HG03571 (cell line): ENCODE measurements around the gene SEPSECS.
"Not testable (repeated sequence)": the region's sequence is repeated elsewhere in the genome, so short reads cannot be mapped to it uniquely, and the experiment has no call there.

Experiments used
- ATAC-seq: cut with Tn5 transposase; IDR thresholded peaks from one replicate; pipeline ENCODE4 v1.9.1; 2021; ENCODE audit not compliant: unreplicated experiment

Gene SEPSECS

DNA sequence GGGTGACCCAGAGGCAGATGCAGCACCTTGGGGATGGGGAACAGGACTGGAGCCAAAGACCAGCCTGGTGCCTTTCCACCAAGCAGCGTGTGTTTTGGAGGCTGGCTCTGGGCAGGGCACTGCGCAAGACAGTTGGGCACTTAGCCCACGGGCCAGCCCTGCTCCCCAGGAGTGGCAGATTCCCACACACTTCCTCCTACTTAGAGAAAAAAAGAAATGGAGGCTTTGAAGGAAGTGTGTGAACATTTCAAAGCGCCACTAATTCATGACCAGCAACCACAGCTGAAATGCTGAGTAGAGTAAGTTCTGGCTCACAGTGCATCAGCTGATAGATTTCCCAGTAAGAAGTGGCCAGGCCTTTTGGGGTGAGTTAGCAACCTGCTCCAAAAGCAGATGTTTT is 74.6 kb downstream of the SEPSECS start:
- no peak for ATAC-seq

DNA sequence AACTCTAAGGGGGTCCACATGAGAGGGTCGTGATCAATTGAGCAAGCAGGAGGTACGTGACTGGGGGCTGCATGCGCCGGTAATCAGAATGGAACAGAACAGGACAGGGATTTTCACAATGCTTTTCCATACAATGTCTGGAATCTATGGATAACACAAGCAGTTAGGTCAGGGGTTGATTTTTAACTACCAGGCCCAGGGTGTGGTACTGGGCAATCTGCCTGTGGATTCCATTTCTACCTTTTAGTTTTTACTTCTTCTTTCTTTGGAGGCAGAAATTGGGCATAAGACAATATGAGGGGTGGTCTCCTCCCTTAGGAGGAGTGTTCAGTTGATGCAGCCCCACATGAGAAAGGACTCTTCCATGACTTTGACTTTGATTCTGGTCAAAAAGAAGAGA is 76.8 kb downstream of the SEPSECS start:
- not testable (repeated sequence) for ATAC-seq

- ATAC-seq: no peak
Observed at GRCh38 chr4:25081866-25082471, 78.3 kb downstream of the SEPSECS start.

DNA sequence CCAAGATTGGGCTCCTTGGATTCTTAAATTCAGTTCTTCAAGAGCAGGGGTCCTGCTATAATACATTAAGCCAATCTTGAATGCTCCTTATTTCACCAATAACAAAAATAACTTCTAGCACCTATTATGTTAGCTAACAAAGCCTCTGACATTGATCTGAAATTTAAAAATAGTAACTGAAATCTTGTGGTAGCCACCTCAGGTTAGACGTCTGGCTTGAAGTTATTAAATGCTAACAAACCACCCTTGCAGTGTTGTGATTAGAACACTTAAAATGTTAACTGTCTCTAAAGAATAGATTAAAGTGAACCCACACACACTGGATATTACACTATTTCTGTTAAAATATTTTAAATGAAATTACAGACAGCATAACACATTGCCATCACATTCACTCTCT is 79.7 kb downstream of the SEPSECS start:
- no peak for ATAC-seq

DNA sequence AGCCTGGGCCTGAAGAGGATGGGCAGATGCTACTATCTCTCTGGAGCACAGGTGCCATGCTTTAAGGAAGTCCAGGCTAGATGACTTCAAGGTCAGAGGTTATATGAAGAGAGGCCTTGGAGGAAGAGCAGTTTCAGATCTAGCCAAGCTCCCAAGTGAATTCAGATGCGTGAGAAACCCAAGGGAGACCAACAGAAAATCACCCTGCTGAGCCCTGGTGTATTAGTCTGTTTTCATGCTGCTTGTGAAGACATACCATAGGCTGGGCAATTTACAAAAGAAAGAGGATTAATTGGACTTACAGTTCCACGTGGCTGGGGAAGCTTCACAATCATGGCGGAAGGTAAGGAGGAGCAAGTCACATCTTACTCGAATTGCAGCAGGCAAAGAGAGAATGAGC is 81.7 kb downstream of the SEPSECS start:
- no peak for ATAC-seq

GRCh38 chr4:25076625-25077398 is 83.4 kb downstream of the SEPSECS start:
- ATAC-seq: no peak

DNA sequence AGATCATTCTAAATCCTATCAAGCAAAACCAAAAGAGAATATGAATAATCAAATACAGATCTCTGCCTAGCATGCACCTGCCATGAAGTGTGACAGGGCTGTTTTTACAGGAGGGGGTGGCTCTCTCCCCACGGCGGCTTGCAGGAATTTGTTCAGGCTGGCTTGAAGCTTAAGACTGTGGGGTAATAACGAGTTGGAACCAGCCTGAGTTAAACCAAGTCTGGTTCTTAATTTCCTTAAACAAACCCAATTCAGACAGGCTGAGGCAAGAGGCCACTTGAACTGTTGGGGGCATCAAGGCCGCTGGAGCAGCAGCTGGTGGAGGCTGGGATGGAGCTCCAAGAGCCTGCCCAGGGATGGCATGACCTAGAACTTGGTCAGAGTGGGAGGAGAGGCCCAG is 84.4 kb downstream of the SEPSECS start:
- no peak for ATAC-seq

DNA sequence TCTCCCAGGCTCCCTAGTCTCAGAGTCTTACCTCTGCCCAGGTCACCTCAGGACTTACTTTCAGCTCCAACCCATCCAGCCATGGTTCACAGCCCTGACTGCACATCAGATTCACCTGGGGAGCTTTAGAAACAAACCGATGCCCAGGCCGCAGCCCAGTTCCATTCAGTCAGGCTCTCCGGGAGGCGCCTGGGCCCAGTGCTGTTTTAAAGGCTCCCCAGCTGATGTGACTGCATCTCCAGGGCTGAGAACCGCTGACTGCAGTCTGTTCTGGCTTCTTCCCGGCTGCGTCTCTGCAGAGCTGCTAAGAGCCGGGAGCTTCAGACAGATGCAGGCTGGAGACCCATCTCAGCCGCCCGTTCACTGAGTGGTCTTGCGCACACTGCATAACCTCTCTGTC is 85.1 kb downstream of the SEPSECS start:
- ATAC-seq: no peak

- ATAC-seq: no peak
Observed at GRCh38 chr4:25070545-25070944, 89.7 kb downstream of the SEPSECS start.
